ENCODE measurements around the gene ZNF227. TPM values are rescaled to one million over a fixed set of nuclear protein-coding genes. Genes with fewer than 3 reads are reported as not detected.

The ZNF227 gene
- total and polyA plus RNA-seq, 9 of the 15 experiments (the other 6 are each of a cell fraction or from before 2014, with no cell fraction given) = 3.0 to 15.1 (median 10.0) TPM

- TF ChIP-seq HNRNPK (IDR thresholded peaks at IDR 0.05; ENCODE audit: low read depth, low read length, poor library complexity, severe bottlenecking) (no peak), ZBTB40 (IDR thresholded peaks at IDR 0.05) (peak; percentile 97), ZBTB40 (CRISPR knock-in tag; IDR thresholded peaks at IDR 0.05) (no peak), STAT5B (CRISPR knock-in tag; IDR thresholded peaks at IDR 0.05) (no peak), CXXC5 (CRISPR knock-in tag; IDR thresholded peaks at IDR 0.05) (peak; percentile 72), SFPQ (IDR thresholded peaks at IDR 0.05; ENCODE audit: low read depth, low read length) (no peak), NELFE (IDR thresholded peaks at IDR 0.05; ENCODE audit: insufficient read depth, insufficient read length) (no peak), PHB (CRISPR knock-in tag; IDR thresholded peaks at IDR 0.05) (no peak), ZNF551 (CRISPR knock-in tag; IDR thresholded peaks at IDR 0.05) (no peak), ATF7 (IDR thresholded peaks at IDR 0.05) (peak; percentile 73), ZC3H8 (IDR thresholded peaks at IDR 0.05) (no peak)
- TF ChIP-seq, protein P1, sequence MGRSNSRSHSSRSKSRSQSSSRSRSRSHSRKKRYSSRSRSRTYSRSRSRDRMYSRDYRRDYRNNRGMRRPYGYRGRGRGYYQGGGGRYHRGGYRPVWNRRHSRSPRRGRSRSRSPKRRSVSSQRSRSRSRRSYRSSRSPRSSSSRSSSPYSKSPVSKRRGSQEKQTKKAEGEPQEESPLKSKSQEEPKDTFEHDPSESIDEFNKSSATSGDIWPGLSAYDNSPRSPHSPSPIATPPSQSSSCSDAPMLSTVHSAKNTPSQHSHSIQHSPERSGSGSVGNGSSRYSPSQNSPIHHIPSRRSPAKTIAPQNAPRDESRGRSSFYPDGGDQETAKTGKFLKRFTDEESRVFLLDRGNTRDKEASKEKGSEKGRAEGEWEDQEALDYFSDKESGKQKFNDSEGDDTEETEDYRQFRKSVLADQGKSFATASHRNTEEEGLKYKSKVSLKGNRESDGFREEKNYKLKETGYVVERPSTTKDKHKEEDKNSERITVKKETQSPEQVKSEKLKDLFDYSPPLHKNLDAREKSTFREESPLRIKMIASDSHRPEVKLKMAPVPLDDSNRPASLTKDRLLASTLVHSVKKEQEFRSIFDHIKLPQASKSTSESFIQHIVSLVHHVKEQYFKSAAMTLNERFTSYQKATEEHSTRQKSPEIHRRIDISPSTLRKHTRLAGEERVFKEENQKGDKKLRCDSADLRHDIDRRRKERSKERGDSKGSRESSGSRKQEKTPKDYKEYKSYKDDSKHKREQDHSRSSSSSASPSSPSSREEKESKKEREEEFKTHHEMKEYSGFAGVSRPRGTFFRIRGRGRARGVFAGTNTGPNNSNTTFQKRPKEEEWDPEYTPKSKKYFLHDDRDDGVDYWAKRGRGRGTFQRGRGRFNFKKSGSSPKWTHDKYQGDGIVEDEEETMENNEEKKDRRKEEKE (IDR thresholded peaks at IDR 0.05; ENCODE audit: borderline replicate concordance in 1 of 2, control insufficient read depth in 1 of 2, low read depth in 2 of 2, low read length in 1 of 2) = no peak
These were observed 47.4 kb upstream of the ZNF227 start, which contains the start of gene ZNF226 (continued) for GRCh38 chr19:44164673-44165512.
